ENCODE measurements around the gene ACAD11.
"Not testable (repeated sequence)": the region's sequence is repeated elsewhere in the genome, so short reads cannot be mapped to it uniquely, and the experiment has no call there.

Gene ACAD11

GRCh38 chr3:132643366-132643765 is 16.2 kb downstream of the ACAD11 start:
- no peak for DNase-seq

DNA sequence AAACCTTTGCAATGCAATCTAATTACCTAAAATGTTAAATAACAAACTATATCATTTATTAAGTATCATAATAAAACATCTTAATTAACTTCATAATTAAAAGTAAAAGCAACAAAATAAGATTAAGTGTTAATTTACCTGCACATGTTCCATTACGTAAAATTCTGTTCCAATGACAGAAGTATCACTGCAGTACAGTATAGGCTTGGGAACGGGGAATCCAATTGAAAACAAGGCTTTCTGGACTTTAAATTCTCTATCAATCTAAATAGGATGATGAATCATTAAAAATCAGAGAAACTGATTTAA is 17.1 kb downstream of the ACAD11 start:
- no peak for DNase-seq

GRCh38 chr3:132641837-132642538 is 17.6 kb downstream of the ACAD11 start:
- no peak for DNase-seq

GRCh38 chr3:132641427-132641826 is 18.2 kb downstream of the ACAD11 start:
- DNase-seq: not testable (repeated sequence)

DNA sequence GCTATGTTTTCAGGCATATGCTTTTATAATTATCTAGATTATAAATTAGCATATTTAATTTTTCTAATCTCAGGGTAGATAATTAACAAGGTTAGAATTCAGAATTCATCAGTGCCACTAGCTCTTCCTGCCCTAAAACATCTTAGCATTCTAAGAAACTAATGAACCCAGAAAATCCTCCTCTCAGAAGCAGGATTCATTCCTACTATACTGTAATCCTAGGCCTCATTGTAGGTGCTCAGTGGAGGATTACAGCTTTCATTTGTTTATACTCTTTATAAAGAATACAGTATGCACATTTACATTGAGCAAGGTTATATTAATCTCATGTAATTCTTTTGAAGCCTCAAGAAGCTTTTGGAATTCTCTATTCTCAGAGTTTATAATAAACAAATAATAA is 20.9 kb downstream of the ACAD11 start:
- no peak for DNase-seq

DNA sequence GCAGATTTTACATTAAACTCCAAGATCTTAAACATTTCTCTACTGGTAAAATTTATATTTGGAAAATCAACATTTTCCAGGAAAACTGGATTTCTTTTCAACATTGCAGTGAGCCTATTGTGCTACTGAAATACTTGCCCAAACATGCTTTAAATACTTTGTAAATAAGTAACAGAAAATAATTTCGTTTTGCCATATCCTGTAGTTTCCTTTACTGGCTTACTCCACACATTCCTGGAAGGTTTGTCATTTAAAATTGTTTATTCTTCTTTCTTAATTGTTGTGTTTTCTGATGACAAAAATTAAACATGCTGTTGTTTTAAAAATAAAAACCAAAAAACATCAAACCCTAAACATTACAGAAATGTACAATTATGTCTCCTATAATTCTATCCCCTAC is 22.0 kb downstream of the ACAD11 start:
- DNase-seq: no peak

DNA sequence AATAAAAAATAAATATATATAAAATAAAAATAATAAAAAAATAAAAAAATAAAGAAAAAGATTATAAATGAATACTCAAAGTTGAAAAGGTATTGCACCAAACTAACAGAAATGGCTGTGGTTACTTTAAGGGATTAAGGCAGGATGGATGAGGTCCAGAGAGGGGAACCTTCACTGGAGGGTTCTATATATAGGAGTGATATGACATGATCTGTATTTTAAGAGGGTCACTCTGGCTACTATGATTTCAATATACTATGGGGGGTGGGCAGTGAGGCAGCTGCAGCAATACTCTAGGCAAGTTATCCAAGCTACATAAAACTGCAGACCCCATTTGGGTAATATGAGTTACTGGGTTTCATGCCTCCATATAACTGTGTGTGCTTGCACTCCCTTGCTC is 24.6 kb downstream of the ACAD11 start:
- no peak for DNase-seq

GRCh38 chr3:132630612-132631011 is 29.0 kb downstream of the ACAD11 start:
- DNase-seq: no peak

DNA sequence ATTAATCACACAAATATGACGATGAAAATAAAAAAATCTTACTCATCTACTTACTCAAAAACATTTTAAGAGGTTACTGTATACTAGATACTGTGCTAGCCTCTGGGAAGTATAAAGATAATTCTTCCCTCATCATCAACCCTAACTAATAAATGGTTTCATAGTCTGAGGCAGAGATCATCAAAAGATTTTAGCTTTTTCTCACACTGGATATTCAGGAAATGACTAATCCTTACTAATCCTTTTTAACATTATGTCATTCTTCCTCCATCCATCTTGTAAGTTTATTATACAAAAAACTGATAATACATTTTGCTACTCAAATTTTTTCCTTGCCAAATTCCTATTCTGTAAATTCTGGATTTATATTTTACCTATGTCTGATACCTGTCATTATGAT is 29.7 kb downstream of the ACAD11 start:
- DNase-seq: no peak

- DNase-seq: no peak
Observed at GRCh38 chr3:132628157-132628556, 31.5 kb downstream of the ACAD11 start.

GRCh38 chr3:132626955-132627354 is 32.7 kb downstream of the ACAD11 start:
- DNase-seq: no peak

DNA sequence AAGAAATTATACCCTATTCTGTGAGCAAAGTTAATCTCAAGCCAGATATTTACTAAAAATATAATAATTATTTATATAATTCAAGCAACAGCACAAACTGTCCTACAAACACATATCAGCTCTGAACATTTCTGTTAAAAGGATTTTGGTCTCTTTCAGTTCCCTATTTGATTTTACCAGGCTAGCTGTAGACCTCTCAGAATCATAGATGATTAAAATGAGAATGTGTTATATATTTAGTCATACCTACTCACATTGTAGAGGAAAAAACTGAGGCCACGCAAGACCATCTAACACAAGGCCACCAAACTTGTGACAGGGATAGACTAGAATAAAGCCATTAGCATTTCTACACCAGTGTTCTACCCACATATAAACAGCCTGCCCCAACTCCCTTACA is 34.0 kb downstream of the ACAD11 start:
- DNase-seq: no peak

DNA sequence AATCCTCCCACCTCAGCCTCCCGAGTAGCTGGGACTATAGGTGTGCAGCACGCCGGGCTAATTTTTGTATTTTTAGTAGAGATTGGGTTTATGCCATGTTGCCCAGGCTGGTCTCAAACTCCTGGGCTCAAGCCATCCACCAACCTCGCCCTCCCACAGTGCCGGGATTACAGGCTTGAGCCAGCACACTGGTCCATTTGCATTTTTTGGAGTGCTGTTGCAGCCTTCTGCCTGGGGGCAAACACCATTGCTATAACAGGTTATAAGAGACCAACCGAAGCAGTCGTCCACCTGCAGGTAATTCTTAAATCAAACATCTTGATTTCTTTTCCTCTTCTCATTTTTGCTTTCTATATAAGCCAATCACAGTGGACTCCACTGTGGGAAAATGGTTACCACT is 34.8 kb downstream of the ACAD11 start:
- DNase-seq: no peak

DNA sequence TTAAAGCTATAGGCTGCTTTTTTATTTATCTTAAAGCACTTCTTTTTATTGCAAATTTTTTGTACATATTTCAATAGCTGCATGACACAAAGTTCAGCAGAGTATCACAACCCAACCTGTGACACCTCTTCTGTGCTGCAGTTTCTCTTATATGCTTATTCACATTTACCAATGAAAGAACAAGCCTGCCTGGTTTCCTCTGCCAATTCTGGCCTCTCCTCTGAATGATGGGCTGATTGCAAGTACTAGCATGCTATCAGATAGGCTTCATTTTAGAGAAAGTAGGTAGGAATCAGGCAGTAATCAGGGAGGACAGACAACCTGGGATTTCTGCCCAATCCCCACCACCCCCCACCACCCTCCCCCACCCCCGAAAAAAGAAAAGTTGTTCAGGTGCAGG is 36.0 kb downstream of the ACAD11 start:
- DNase-seq: no peak

DNA sequence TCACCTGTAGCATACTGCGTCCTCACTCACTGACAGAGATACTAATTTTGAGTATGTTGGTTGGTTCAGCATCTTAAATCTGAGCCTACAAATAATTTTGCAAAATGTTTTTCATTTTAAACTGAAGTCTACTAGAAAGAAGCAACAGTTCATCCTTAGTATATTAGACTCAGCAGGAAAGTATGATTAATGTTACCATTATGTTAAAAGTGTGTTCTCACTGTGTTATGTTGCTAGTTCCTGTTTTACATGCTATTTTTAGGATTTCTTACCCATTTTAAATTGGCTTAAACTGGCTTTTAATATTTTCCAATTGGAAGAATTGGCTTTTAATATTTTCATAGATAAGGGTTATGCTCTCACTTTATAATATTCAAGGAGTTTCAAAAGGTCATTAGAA is 36.8 kb downstream of the ACAD11 start:
- DNase-seq: no peak

DNA sequence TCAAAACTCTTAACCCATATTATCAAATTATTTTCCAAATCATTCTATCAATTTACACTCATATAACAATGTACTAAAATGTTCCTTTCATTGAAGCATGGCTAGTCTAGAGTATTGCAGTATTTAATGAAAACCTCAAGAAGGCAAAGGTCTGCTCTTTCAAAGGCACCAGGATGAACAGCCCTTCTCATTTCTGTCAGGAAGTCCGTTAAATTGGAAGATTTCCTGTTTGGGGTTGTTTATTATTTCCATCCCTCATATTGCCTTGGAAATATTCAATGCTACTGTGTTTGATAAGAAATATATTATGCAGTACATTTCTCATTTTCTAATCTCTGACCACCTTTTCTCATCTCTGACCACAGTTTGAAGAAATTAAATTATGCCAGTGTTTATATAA is 37.5 kb downstream of the ACAD11 start:
- no peak for DNase-seq

GRCh38 chr3:132616780-132617179 is 42.8 kb downstream of the ACAD11 start:
- no peak for DNase-seq

GRCh38 chr3:132615881-132616280 is 43.7 kb downstream of the ACAD11 start:
- no peak for DNase-seq

DNA sequence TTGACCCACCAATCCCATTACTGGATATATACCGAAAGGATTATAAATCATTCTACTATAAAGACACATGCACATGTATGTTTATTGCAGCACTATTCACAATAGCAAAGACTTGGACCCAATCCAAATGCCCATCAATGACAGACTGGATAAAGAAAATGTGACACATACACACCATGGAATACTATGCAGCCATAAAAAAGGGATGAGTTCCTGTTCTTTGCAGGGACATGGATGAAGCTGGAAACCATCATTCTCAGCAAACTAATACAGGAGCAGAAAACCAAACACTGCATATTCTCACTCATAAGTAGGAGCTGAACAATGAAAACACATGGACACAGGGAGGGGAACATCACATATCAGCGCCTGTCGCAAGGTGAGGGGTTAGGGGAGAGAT is 44.3 kb downstream of the ACAD11 start:
- DNase-seq: not testable (repeated sequence)

DNA sequence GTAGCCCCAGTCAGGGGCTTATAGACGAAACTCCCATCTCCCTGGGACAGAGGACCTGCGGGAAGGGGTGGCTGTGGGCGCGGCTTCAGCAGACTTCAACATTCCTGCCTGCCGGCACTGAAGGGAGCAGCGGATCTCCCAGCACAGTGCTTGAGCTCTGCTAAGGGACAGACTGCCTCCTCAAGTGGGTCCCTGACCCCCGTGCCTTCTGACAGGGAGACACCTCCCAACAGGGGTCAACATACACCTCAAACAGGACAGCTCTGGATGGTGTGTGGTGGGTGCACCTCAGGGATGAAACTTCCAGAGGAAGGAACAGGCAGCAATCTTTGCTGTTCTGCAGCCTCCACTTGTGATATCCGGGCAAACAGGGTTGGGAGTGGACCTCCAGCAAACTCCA is 53.0 kb downstream of the ACAD11 start:
- not testable (repeated sequence) for DNase-seq

- no peak for DNase-seq
Observed at GRCh38 chr3:132606085-132606484, 53.5 kb downstream of the ACAD11 start.

GRCh38 chr3:132605374-132605792 is 54.2 kb downstream of the ACAD11 start:
- DNase-seq: no peak

GRCh38 chr3:132600614-132601013 is 59.0 kb downstream of the ACAD11 start:
- not testable (repeated sequence) for DNase-seq

DNA sequence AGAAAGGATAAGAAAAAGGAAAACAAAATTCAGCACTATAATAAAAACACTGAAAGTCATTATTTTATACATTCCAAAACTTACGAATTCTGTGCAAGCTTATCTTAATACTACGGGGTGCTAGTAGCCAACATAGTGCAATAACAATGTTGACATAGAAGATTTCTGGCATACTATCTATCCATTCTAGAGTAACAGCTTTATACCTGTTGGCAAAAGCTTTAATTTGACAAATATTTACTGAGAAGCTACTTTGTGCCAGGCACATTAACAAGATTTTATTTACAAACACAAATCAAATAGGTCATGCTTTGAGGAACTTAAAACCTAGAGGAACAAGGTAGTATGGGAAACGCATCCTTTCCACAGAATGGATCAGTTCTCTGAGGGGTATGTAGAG is 61.4 kb downstream of the ACAD11 start:
- DNase-seq: no peak

- no peak for DNase-seq
Observed at GRCh38 chr3:132597660-132598059, 61.9 kb downstream of the ACAD11 start.
